ENCODE data around the gene BRD1. TPM values are rescaled to one million over a fixed set of nuclear protein-coding genes. Genes with fewer than 3 reads are reported as not detected.

The BRD1 gene
- total RNA-seq, 2 experiments from 2014 or later, result 24.5 to 29.0 TPM

GRCh38 chr22:49748514-49748913, 79.2 kb downstream of the BRD1 start:
- ChIA-PET POLR2A (no interaction called here), CTCF (interaction anchor here (0.7 kb wide), 1 partner anchor 19 kb away, joined by 4 read pairs; no protein-coding TSS in a partner anchor)
- Mint-ChIP-seq H3K27ac (no peak overlapping the region), H3K4me1 (ENCODE audit: low read depth) (no peaks in the 10 kb centered on the region), H3K36me3 (ENCODE audit: low read depth) (peaks cover 4% of the 10 kb centered on the region), H3K4me3 (no peak overlapping the region), H3K9me3 (peaks cover 40% of the 10 kb centered on the region), H3K27me3 (peaks cover 1% of the 10 kb centered on the region)
- no peak for DNase-seq
- TF ChIP-seq CTCF (IDR thresholded peaks at IDR 0.05), result no peak
- intact Hi-C loops (cut with micrococcal nuclease), result no loop called here
- no peak for ATAC-seq

- no peak for DNase-seq
- peaks cover 40% of the 10 kb centered on the region for H3K9me3 Mint-ChIP-seq
- CTCF ChIA-PET, result interaction anchor here (0.7 kb wide), 1 partner anchor 20 kb away, joined by 4 read pairs; no protein-coding TSS in a partner anchor
- peaks cover 4% of the 10 kb centered on the region for H3K36me3 Mint-ChIP-seq (ENCODE audit: low read depth)
- ATAC-seq, result no peak
- no peak overlapping the region for H3K27ac Mint-ChIP-seq
- peaks cover 3% of the 10 kb centered on the region for H3K27me3 Mint-ChIP-seq
- POLR2A ChIA-PET, result interaction anchor here (0.6 kb wide), 1 partner anchor 468 kb away, joined by 3 read pairs; no protein-coding TSS in a partner anchor
- no peak for TF ChIP-seq CTCF (IDR thresholded peaks at IDR 0.05)
- intact Hi-C loops (cut with micrococcal nuclease), result no loop called here
- no peaks in the 10 kb centered on the region for H3K4me1 Mint-ChIP-seq (ENCODE audit: low read depth)
- no peak overlapping the region for H3K4me3 Mint-ChIP-seq
Measured at GRCh38 chr22:49747716-49748115, 80.0 kb downstream of the BRD1 start.

- ATAC-seq (no peak), DNase-seq (no peak)
- CTCF ChIA-PET, result no interaction called here
- Mint-ChIP-seq H3K27ac (no peak overlapping the region), H3K9me3 (peaks cover 40% of the 10 kb centered on the region), H3K27me3 (peaks cover 4% of the 10 kb centered on the region), H3K36me3 (ENCODE audit: low read depth) (peaks cover 4% of the 10 kb centered on the region), H3K4me1 (ENCODE audit: low read depth) (no peaks in the 10 kb centered on the region), H3K4me3 (no peak overlapping the region)
- POLR2A ChIA-PET, result no interaction called here
- intact Hi-C loops (cut with micrococcal nuclease), result no loop called here
- no peak for TF ChIP-seq CTCF (IDR thresholded peaks at IDR 0.05)
Measured at GRCh38 chr22:49747130-49747529, 80.5 kb downstream of the BRD1 start.

- ChIA-PET POLR2A (no interaction called here), CTCF (no interaction called here)
- H3K9me3 Mint-ChIP-seq, result peaks cover 40% of the 10 kb centered on the region
- ATAC-seq, result no peak
- no peak overlapping the region for H3K27ac Mint-ChIP-seq
- no peak for DNase-seq
- peaks cover 4% of the 10 kb centered on the region for H3K36me3 Mint-ChIP-seq (ENCODE audit: low read depth)
- H3K4me3 Mint-ChIP-seq, result no peak overlapping the region
- intact Hi-C loops (cut with micrococcal nuclease), result no loop called here
- no peaks in the 10 kb centered on the region for H3K4me1 Mint-ChIP-seq (ENCODE audit: low read depth)
- H3K27me3 Mint-ChIP-seq, result peaks cover 10% of the 10 kb centered on the region
- no peak for TF ChIP-seq CTCF (IDR thresholded peaks at IDR 0.05)
Measured at GRCh38 chr22:49746065-49746464, 81.6 kb downstream of the BRD1 start.

GRCh38 chr22:49740242-49740641, 87.4 kb downstream of the BRD1 start:
- ChIA-PET POLR2A (no interaction called here), CTCF (no interaction called here)
- no peak overlapping the region for H3K27ac Mint-ChIP-seq
- DNase-seq (no peak), ATAC-seq (no peak)
- peaks cover 20% of the 10 kb centered on the region for H3K9me3 Mint-ChIP-seq
- H3K4me3 Mint-ChIP-seq, result no peak overlapping the region
- no peaks in the 10 kb centered on the region for H3K36me3 Mint-ChIP-seq (ENCODE audit: low read depth)
- TF ChIP-seq CTCF (IDR thresholded peaks at IDR 0.05), result no peak
- H3K4me1 Mint-ChIP-seq (ENCODE audit: low read depth), result no peaks in the 10 kb centered on the region
- peaks cover 21% of the 10 kb centered on the region for H3K27me3 Mint-ChIP-seq
- intact Hi-C loops (cut with micrococcal nuclease), result no loop called here

All from activated CD8-positive, alpha-beta T cell treated with anti-CD3 and anti-CD28 coated beads for 36 hours (primary cell).